GM12878 (cell line): ENCODE results near the gene ADAMTSL3. TPM values are rescaled to one million over a fixed set of nuclear protein-coding genes. Genes with fewer than 3 reads are reported as not detected.

ENCODE experiments used
- ATAC-seq: fragments of 200-7000 bp; cut with Tn5 transposase; 3 replicates; pipeline ENCODE4 v1.9.1; 2020; ENCODE audit warnings: mild to moderate bottlenecking, moderate library complexity
- BruUV-seq: library from RNA; stranded (reverse); fragments of 400-500 nt; replicated peaks from 2 replicates; lab custom pipeline; 2021; lab: Mats Ljungman, UMichigan
- CTCF ChIA-PET: fragments of 300-600 bp; sonication (Branson Sonifier 250); formaldehyde crosslinking; extraction: SDS; loops from one replicate; lab custom pipeline; 2021; ENCODE audit warnings: inconsistent platforms; lab: Yijun Ruan, JAX
- POLR2A ChIA-PET: fragments of 350-600 bp; formaldehyde crosslinking; extraction: SDS; loops from one replicate; lab custom pipeline; 2021; ENCODE audit warnings: inconsistent platforms; lab: Charles Lee
- RAD21 ChIA-PET: fragments of 300-600 bp; sonication (Branson Sonifier 250); formaldehyde crosslinking; loops from one replicate; lab custom pipeline; 2023; ENCODE audit warnings: antibody characterized with exemption; ENCODE audit not compliant: unreplicated experiment; lab: Charles Lee
- SMC1A ChIA-PET: fragments of 300-600 bp; sonication (Branson Sonifier 250); formaldehyde crosslinking; loops from one replicate; lab custom pipeline; 2023; ENCODE audit not compliant: unreplicated experiment, uncharacterized antibody; lab: Charles Lee
- DNase-seq: peaks from one replicate; pipeline ENCODE4 v3.0.0-alpha.2; 2011; ENCODE audit warnings: low read depth, low spot score
- FAIRE-seq: peaks from 3 replicates; lab custom pipeline; 2011; peaks lifted over from hg19 to GRCh38; lab: Jason Lieb, UNC
- H2AFZ ChIP-seq: 2 replicates; pipeline ENCODE4 v1.6.0; 2011; ENCODE audit warnings: low read depth, low read length, control low read depth; ENCODE audit not compliant: control insufficient read depth
- H3K27ac ChIP-seq: 2 replicates; pipeline ENCODE4 v1.5.1; 2011; ENCODE audit warnings: control low read depth; ENCODE audit not compliant: control insufficient read depth, insufficient read depth
- H3K27me3 ChIP-seq, 2 experiments: replicated peaks in 1 of 2; 2 replicates each; pipeline versions ENCODE4 v1.6.0 to v1.6.1; 2011; ENCODE audit warnings: low read length in 1 of 2; ENCODE audit not compliant: control insufficient read depth in 2 of 2, insufficient read depth in 2 of 2
- H3K36me3 ChIP-seq, 2 experiments: 2 replicates each; pipeline ENCODE4 v1.5.1; 2011; ENCODE audit warnings: low read length in 1 of 2; ENCODE audit not compliant: control insufficient read depth in 2 of 2, insufficient read depth in 2 of 2
- H3K4me1 ChIP-seq: 2 replicates; pipeline ENCODE4 v1.6.1; 2011; ENCODE audit warnings: mild to moderate bottlenecking, low read length, moderate library complexity, mixed read lengths; ENCODE audit not compliant: control insufficient read depth, insufficient read depth
- H3K4me2 ChIP-seq: 2 replicates; pipeline ENCODE4 v1.6.0; 2011; ENCODE audit warnings: control low read depth; ENCODE audit not compliant: control insufficient read depth, insufficient read depth
- H3K4me3 ChIP-seq: fragments of 200-600 bp; sonication (generic); 2 replicates; pipeline ENCODE4 v1.5.1; 2016
- H3K79me2 ChIP-seq: 2 replicates; pipeline ENCODE4 v1.6.0; 2011; ENCODE audit warnings: low read length; ENCODE audit not compliant: control insufficient read depth, insufficient read depth
- H3K9ac ChIP-seq: 2 replicates; pipeline ENCODE4 v1.8.0; 2011; ENCODE audit warnings: low read length, control low read depth, mixed read lengths; ENCODE audit not compliant: control insufficient read depth, insufficient read depth
- H3K9me3 ChIP-seq: replicated peaks from 3 replicates; pipeline ENCODE4 v1.5.1; 2011; ENCODE audit warnings: mild to moderate bottlenecking, low read length; ENCODE audit not compliant: control insufficient read depth, insufficient read depth
- H4K20me1 ChIP-seq: 2 replicates; pipeline ENCODE4 v1.6.0; 2011; ENCODE audit not compliant: control insufficient read depth, insufficient read depth
- ESRRA ChIP-seq: IDR thresholded peaks from 2 replicates; pipeline ENCODE4 v1.6.1; 2012; ENCODE audit warnings: mild to moderate bottlenecking, low read length, improper control_type of control experiment
- HDGF ChIP-seq: fragments of 450-650 bp; IDR thresholded peaks from 2 replicates; pipeline ENCODE4 v1.6.1; 2016; ENCODE audit warnings: antibody characterized with exemption
- NFIC ChIP-seq: IDR thresholded peaks from 2 replicates; pipeline ENCODE4 v1.6.1; 2012; ENCODE audit warnings: low read depth, mild to moderate bottlenecking, inconsistent platforms, low read length, moderate library complexity
- RAD21 ChIP-seq: IDR thresholded peaks from 2 replicates; pipeline ENCODE4 v1.6.1; 2011; ENCODE audit warnings: mild to moderate bottlenecking, low read depth, low read length, moderate library complexity; ENCODE audit not compliant: insufficient read depth
- SMC3 ChIP-seq: IDR thresholded peaks from 2 replicates; pipeline ENCODE4 v1.6.1; 2011; ENCODE audit warnings: low read length, improper control_type of control experiment, borderline replicate concordance
- ZNF274 ChIP-seq: IDR thresholded peaks from one replicate; pipeline ENCODE4 v1.8.0; 2011; ENCODE audit not compliant: insufficient read length, insufficient read depth
- WGBS: methylation state at CpG from one replicate; pipeline ENCODE4 v1.1.6; 2016; ENCODE audit warnings: low lambda C conversion rate; ENCODE audit not compliant: insufficient replicate concordance, insufficient coverage; ENCODE audit errors: missing lambda C conversion rate; 5-methylcytosine and 5-hydroxymethylcytosine counted together
- in situ Hi-C: fragments of 300-500 bp; cut with MboI; formaldehyde crosslinking; loops from 9 replicates; pipeline ENCODE4 v1.14.3; 2018; ENCODE audit warnings: mixed read lengths
- intact Hi-C: fragments of 100-400 bp; cut with micrococcal nuclease; formaldehyde crosslinking; loops from one replicate; pipeline ENCODE4 v1.14.2; 2022; ENCODE audit not compliant: unreplicated experiment
- polyA plus RNA-seq, 11 experiments: library from polyadenylated mRNA; depleted of rRNA in 4 of 11; unstranded in 6 of 11; stranded (reverse) in 5 of 11; fragments of >200 nt; fragmentation: Nextera tagmentation in 4 of 11; fragmentation: Illumina TruSeq in 1 of 11; extraction: Ambion mirVana in 4 of 11; extraction: Trizol in 1 of 11; gene quantifications; 1 replicate in 1 of 11; 2 replicates in 10 of 11; pipeline versions ENCODE4 v1.2.1 to v1.2.3, GENCODE V29; 2011 to 2016; ENCODE audit warnings: inconsistent platforms in 2 of 11, missing spikeins in 2 of 11, low read depth in 1 of 11
- total RNA-seq, 4 experiments: library from RNA; depleted of rRNA in 3 of 4; stranded (reverse); fragments of >200 nt in 3 of 4; fragmentation: Illumina TruSeq in 1 of 4; extraction: Trizol in 1 of 4; gene quantifications; 2 replicates each; pipeline versions ENCODE4 v1.2.1 to v1.2.3, GENCODE V29; 2013 to 2021

ADAMTSL3 gene
- total and polyA plus RNA-seq, 10 of the 15 experiments (the other 5 are each of a cell fraction or from before 2014, with no cell fraction given): 0.01 to 0.28 (median 0.13) TPM

- Histone ChIP-seq H3K36me3 (no peaks in the 10 kb centered on the region), H3K4me3 (no peak overlapping the region), H3K27ac (no peak overlapping the region), H3K27me3 (no peaks in the 10 kb centered on the region; a peak in 1 of 4 replicates), H3K4me2 (no peak overlapping the region), H3K79me2 (no peaks in the 10 kb centered on the region), H3K4me1 (no peaks in the 10 kb centered on the region), H3K9me3 (no peaks in the 10 kb centered on the region), H4K20me1 (no peaks in the 10 kb centered on the region), H3K9ac (no peak overlapping the region), H2AFZ (no peak overlapping the region)
- TF ChIP-seq NFIC (0 out of 2 replicates have a peak, but pooled peaks have one; percentile 15), HDGF (no peak)
- WGBS: 9% methylated on average over 1 of the region's 1 CpG
- no peak; the same call in 2 of the 3 replicates for ATAC-seq
- BruUV-seq: no TSS peak
- no peak for FAIRE-seq
- ChIA-PET SMC1A (interaction anchor here (0.7 kb wide), 1 partner anchor 1362 kb away, joined by 4 read pairs; no protein-coding TSS in a partner anchor), RAD21 (no interaction called here), POLR2A (no interaction called here), CTCF (interaction anchor here (0.8 kb wide), 1 partner anchor 69 kb away, joined by 5 read pairs; no protein-coding TSS in a partner anchor)
- peak; percentile 9 for DNase-seq
- in situ Hi-C loops: no loop called here
- intact Hi-C loops: no loop called here
Measured at GRCh38 chr15:83769411-83769999, 115.6 kb downstream of the ADAMTSL3 start.

GRCh38 chr15:83775738-83776137 lies 121.8 kb downstream of the ADAMTSL3 start:
- RAD21 ChIA-PET: no interaction called here
- SMC1A ChIA-PET: no interaction called here

More at GRCh38 chr15:83775738-83776137, 121.8 kb downstream of the ADAMTSL3 start:
- intact Hi-C loops (no loop called here), in situ Hi-C loops (no loop called here)
- Histone ChIP-seq H3K79me2 (no peaks in the 10 kb centered on the region), H2AFZ (no peak overlapping the region), H3K27ac (no peak overlapping the region), H3K27me3 (no peaks in the 10 kb centered on the region), H3K36me3 (no peaks in the 10 kb centered on the region), H4K20me1 (no peaks in the 10 kb centered on the region), H3K9me3 (no peaks in the 10 kb centered on the region), H3K4me3 (no peak overlapping the region), H3K4me1 (no peaks in the 10 kb centered on the region), H3K9ac (no peak overlapping the region), H3K4me2 (no peak overlapping the region)
- DNase-seq (no peak), FAIRE-seq (no peak), ATAC-seq (peak; percentile 34; the same call in 1 of the 3 replicates)
- TF ChIP-seq RAD21 (peak; percentile 32; the same call in 1 of the 2 replicates), ESRRA (no peak), ZNF274 (no peak), SMC3 (0 out of 2 replicates have a peak, but pooled peaks have one; percentile 9)
- WGBS: 14% methylated on average over 3 of the region's 3 CpGs
- ChIA-PET POLR2A (no interaction called here), CTCF (no interaction called here)
- BruUV-seq: no TSS peak
